T-cell (primary cell): ENCODE measurements around the gene COA8. TPM values are rescaled to one million over a fixed set of nuclear protein-coding genes. Genes with fewer than 3 reads are reported as not detected.

Source experiments
- ATAC-seq, 4 experiments: fragments of 200-7000 bp in 3 of 4; fragments of 150-1000 bp in 1 of 4; cut with Tn5 transposase; replicated peaks in 1 of 4; 1 replicate in 3 of 4; 2 replicates in 1 of 4; pipeline ENCODE4 v1.10.0; 2021; ENCODE audit warnings: moderate library complexity in 3 of 4, mild to moderate bottlenecking in 2 of 4, moderate number of reproducible peaks in 1 of 4
- CTCF ChIA-PET, 2 donors: fragments of 300-600 bp; sonication (Branson Sonifier 250); formaldehyde crosslinking; loops; one replicate each; lab custom pipeline; 2022; ENCODE audit warnings: antibody characterized with exemption in 2 of 2; lab: Charles Lee
- POLR2A ChIA-PET, 2 donors: fragments of 300-600 bp; sonication (Branson Sonifier 250); formaldehyde crosslinking; loops; one replicate each; lab custom pipeline; 2022; ENCODE audit warnings: antibody characterized with exemption in 2 of 2; lab: Charles Lee
- DNase-seq, 35 experiments: peaks; one replicate each; pipeline versions ENCODE4 v3.0.0 to v3.0.0-alpha.2; 2013 to 2023
- H3K27ac ChIP-seq: one replicate; pipeline ENCODE4 v1.5.1; 2013; ENCODE audit warnings: low read length
- H3K27me3 ChIP-seq, 2 experiments: replicated peaks in 1 of 2; 1 replicate in 1 of 2; 2 replicates in 1 of 2; pipeline versions ENCODE4 v1.6.1 to v1.7.0; 2013; ENCODE audit warnings: low read length in 1 of 2, mixed read lengths in 1 of 2; ENCODE audit not compliant: control insufficient read depth in 2 of 2, insufficient read depth in 2 of 2; ENCODE audit errors: extremely low read depth in 1 of 2
- H3K36me3 ChIP-seq, 2 donors: 1 replicate in 1 of 2; 2 replicates in 1 of 2; pipeline versions ENCODE4 v1.6.1 to v1.7.0; 2013; ENCODE audit warnings: low read length in 1 of 2; ENCODE audit not compliant: control insufficient read depth in 2 of 2, insufficient read depth in 1 of 2; ENCODE audit errors: extremely low read depth in 1 of 2
- H3K4me1 ChIP-seq, 2 experiments: 1 replicate in 1 of 2; 2 replicates in 1 of 2; pipeline versions ENCODE4 v1.6.1 to v1.7.0; 2013; ENCODE audit warnings: low read length in 2 of 2, mixed read lengths in 1 of 2; ENCODE audit not compliant: insufficient read depth in 2 of 2, control insufficient read depth in 1 of 2; ENCODE audit errors: extremely low read depth in 1 of 2
- H3K4me3 ChIP-seq, 2 donors: 1 replicate in 1 of 2; 2 replicates in 1 of 2; pipeline versions ENCODE4 v1.5.1 to v1.7.0; 2013; ENCODE audit warnings: mild to moderate bottlenecking in 2 of 2, low read length in 1 of 2, moderate library complexity in 1 of 2; ENCODE audit not compliant: control insufficient read depth in 1 of 2; ENCODE audit errors: extremely low read depth in 1 of 2
- H3K9me3 ChIP-seq: 2 replicates; pipeline ENCODE4 v1.7.0; 2013
- H3K27ac Mint-ChIP-seq, 2 donors: one replicate each; pipeline ENCODE4 v1.8.0; 2020 to 2021; ENCODE audit warnings: mild to moderate bottlenecking in 2 of 2, mixed read lengths in 2 of 2
- H3K27me3 Mint-ChIP-seq, 2 donors: one replicate each; pipeline ENCODE4 v1.8.0; 2021 to 2022; ENCODE audit warnings: mixed read lengths in 2 of 2
- H3K36me3 Mint-ChIP-seq: one replicate; pipeline ENCODE4 v1.8.0; 2021; ENCODE audit warnings: mixed read lengths
- H3K4me1 Mint-ChIP-seq, 3 donors: one replicate each; pipeline ENCODE4 v1.8.0; 2020 to 2022; ENCODE audit warnings: mixed read lengths in 3 of 3, mild to moderate bottlenecking in 1 of 3
- H3K4me3 Mint-ChIP-seq, 3 donors: one replicate each; pipeline ENCODE4 v1.8.0; 2020 to 2022; ENCODE audit warnings: mild to moderate bottlenecking in 3 of 3, mixed read lengths in 3 of 3, moderate library complexity in 3 of 3
- H3K9me3 Mint-ChIP-seq, 3 donors: one replicate each; pipeline ENCODE4 v1.8.0; 2020 to 2022; ENCODE audit warnings: mixed read lengths in 3 of 3
- WGBS: methylation state at CpG from one replicate; pipeline ENCODE4 v1.1.5; 2013; ENCODE audit warnings: missing lambda C conversion rate; ENCODE audit not compliant: insufficient coverage; 5-methylcytosine and 5-hydroxymethylcytosine counted together
- total RNA-seq, 35 experiments: library from RNA in 6 of 35; stranded (reverse) in 6 of 35; fragments of 120-200 nt in 1 of 35; gene quantifications; one replicate each; pipeline versions ENCODE4 v1.2.1 to v1.2.4 and lab custom pipeline; 2013 to 2026

Gene COA8
- total RNA-seq, 5 donors from 2014 or later (not counting 1 experiment from before 2014, with no cell fraction given): 17.7 to 27.5 (median 22.3) TPM

- ChIA-PET CTCF (interaction anchor here in 1 of 2 donors (0.6 to 1.0 kb wide), 2 partner anchors 9 to 15 kb away, joined by 3 to 4 read pairs; no protein-coding TSS in a partner anchor), POLR2A (no interaction called here)
- no peaks in the 10 kb centered on the region for H3K27me3 ChIP-seq
- ATAC-seq (no peak), DNase-seq (no peak)
- H3K36me3 ChIP-seq: peaks cover 7 to 17% of the 10 kb centered on the region in 2 donors
- H3K4me3 ChIP-seq: no peak overlapping the region
- Mint-ChIP-seq H3K9me3 (no peaks in the 10 kb centered on the region), H3K27ac (no peak overlapping the region), H3K36me3 (peaks cover 4% of the 10 kb centered on the region), H3K27me3 (no peaks in the 10 kb centered on the region), H3K4me3 (no peak overlapping the region), H3K4me1 (peaks cover 3 to 15% (median 15%) of the 10 kb centered on the region in 3 donors)
- H3K4me1 ChIP-seq: peaks cover 0 to 2% of the 10 kb centered on the region in 2 experiments
- H3K27ac ChIP-seq: no peak overlapping the region
- 82% methylated on average over 14 of the region's 18 CpGs for WGBS
- no peaks in the 10 kb centered on the region for H3K9me3 ChIP-seq
These were observed 10.5 kb upstream of the COA8 start for GRCh38 chr14:103552011-103552845.

- no peak overlapping the region for H3K27ac Mint-ChIP-seq
- no peak for ATAC-seq
- POLR2A ChIA-PET: no interaction called here
These were observed 9.9 kb upstream of the COA8 start for GRCh38 chr14:103552846-103553210.

GRCh38 chr14:103555559-103556337 lies 7.0 kb upstream of the COA8 start:
- H3K27ac Mint-ChIP-seq: no peak overlapping the region
- H3K4me3 Mint-ChIP-seq: no peak overlapping the region
- peaks cover 17% of the 10 kb centered on the region for H3K36me3 Mint-ChIP-seq
- Histone ChIP-seq H3K4me3 (no peak overlapping the region), H3K4me1 (peaks cover 8 to 21% of the 10 kb centered on the region in 2 experiments), H3K9me3 (no peaks in the 10 kb centered on the region), H3K27me3 (no peaks in the 10 kb centered on the region), H3K27ac (no peak overlapping the region), H3K36me3 (peaks cover 19 to 32% of the 10 kb centered on the region in 2 donors)
- POLR2A ChIA-PET: no interaction called here
- DNase-seq (no peak), ATAC-seq (no peak)
- H3K9me3 Mint-ChIP-seq: no peaks in the 10 kb centered on the region
- CTCF ChIA-PET: no interaction called here
- no peaks in the 10 kb centered on the region for H3K27me3 Mint-ChIP-seq
- WGBS: 94% methylated on average over 5 of the region's 15 CpGs
- peaks cover 37 to 50% (median 48%) of the 10 kb centered on the region in 3 donors for H3K4me1 Mint-ChIP-seq

More at GRCh38 chr14:103552846-103553210, 9.9 kb upstream of the COA8 start:
- CTCF ChIA-PET: interaction anchor here (0.6 to 0.8 kb wide), 3 partner anchors 14 to 1913 kb away, joined by 3 to 7 read pairs (median 4); no protein-coding TSS in a partner anchor
- no peak overlapping the region for H3K4me3 ChIP-seq
- Mint-ChIP-seq H3K4me1 (peaks cover 9 to 21% (median 20%) of the 10 kb centered on the region in 3 donors), H3K9me3 (no peaks in the 10 kb centered on the region), H3K27me3 (no peaks in the 10 kb centered on the region), H3K4me3 (no peak overlapping the region), H3K36me3 (peaks cover 4% of the 10 kb centered on the region)
- peaks cover 2% of the 10 kb centered on the region in 2 experiments for H3K4me1 ChIP-seq
- no peaks in the 10 kb centered on the region for H3K9me3 ChIP-seq
- peaks cover 7 to 17% of the 10 kb centered on the region in 2 donors for H3K36me3 ChIP-seq
- WGBS: 94% methylated on average over 7 of the region's 11 CpGs
- no peak for DNase-seq
- H3K27me3 ChIP-seq: no peaks in the 10 kb centered on the region
- H3K27ac ChIP-seq: no peak overlapping the region

GRCh38 chr14:103556946-103557758 lies 5.6 kb upstream of the COA8 start:
- H3K4me3 ChIP-seq: no peak overlapping the region
- no peaks in the 10 kb centered on the region for H3K27me3 ChIP-seq
- Mint-ChIP-seq H3K36me3 (peaks cover 17% of the 10 kb centered on the region), H3K27me3 (no peaks in the 10 kb centered on the region), H3K4me1 (peaks cover 50 to 63% (median 61%) of the 10 kb centered on the region in 3 donors), H3K4me3 (no peak overlapping the region), H3K9me3 (no peaks in the 10 kb centered on the region), H3K27ac (no peak overlapping the region)
- H3K9me3 ChIP-seq: no peaks in the 10 kb centered on the region
- WGBS: 94% methylated on average over 10 of the region's 15 CpGs
- no peak overlapping the region for H3K27ac ChIP-seq
- peaks cover 16 to 33% of the 10 kb centered on the region in 2 experiments for H3K4me1 ChIP-seq
- ATAC-seq (no peak), DNase-seq (no peak)
- peaks cover 19 to 32% of the 10 kb centered on the region in 2 donors for H3K36me3 ChIP-seq
- ChIA-PET POLR2A (no interaction called here), CTCF (interaction anchor here in 1 of 2 donors (0.5 to 1.3 kb wide), 2 partner anchors 11 to 845 kb away, joined by 3 read pairs; no protein-coding TSS in a partner anchor)

GRCh38 chr14:103558071-103558882 lies 4.5 kb upstream of the COA8 start:
- H3K4me3 Mint-ChIP-seq: no peak overlapping the region

More at GRCh38 chr14:103558071-103558882, 4.5 kb upstream of the COA8 start:
- DNase-seq (no peak), ATAC-seq (no peak)
- Histone ChIP-seq H3K4me3 (no peak overlapping the region), H3K36me3 (peaks cover 14 to 32% of the 10 kb centered on the region in 2 donors), H3K4me1 (peaks cover 16 to 33% of the 10 kb centered on the region in 2 experiments), H3K9me3 (no peaks in the 10 kb centered on the region), H3K27me3 (no peaks in the 10 kb centered on the region), H3K27ac (no peak overlapping the region)
- Mint-ChIP-seq H3K36me3 (peaks cover 17% of the 10 kb centered on the region), H3K27ac (no peak overlapping the region), H3K27me3 (no peaks in the 10 kb centered on the region), H3K9me3 (no peaks in the 10 kb centered on the region), H3K4me1 (peaks cover 52 to 64% (median 64%) of the 10 kb centered on the region in 3 donors)
- 98% methylated on average over 13 of the region's 16 CpGs for WGBS
- POLR2A ChIA-PET: interaction anchor here (0.5 to 0.6 kb wide), 3 partner anchors 81 to 1242 kb away, joined by 4 read pairs; no protein-coding TSS in a partner anchor
- CTCF ChIA-PET: interaction anchor here (1.3 to 1.6 kb wide), 2 partner anchors 13 to 40 kb away, joined by 3 to 4 read pairs; no protein-coding TSS in a partner anchor
